GM18861 (cell line): ENCODE measurements around the gene PYGO1.
"Not testable (repeated sequence)": the region's sequence is repeated elsewhere in the genome, so short reads cannot be mapped to it uniquely, and the experiment has no call there.

ENCODE experiments used
- ATAC-seq: cut with Tn5 transposase; IDR thresholded peaks from one replicate; pipeline ENCODE4 v1.9.1; 2021; ENCODE audit not compliant: unreplicated experiment

PYGO1 gene

DNA sequence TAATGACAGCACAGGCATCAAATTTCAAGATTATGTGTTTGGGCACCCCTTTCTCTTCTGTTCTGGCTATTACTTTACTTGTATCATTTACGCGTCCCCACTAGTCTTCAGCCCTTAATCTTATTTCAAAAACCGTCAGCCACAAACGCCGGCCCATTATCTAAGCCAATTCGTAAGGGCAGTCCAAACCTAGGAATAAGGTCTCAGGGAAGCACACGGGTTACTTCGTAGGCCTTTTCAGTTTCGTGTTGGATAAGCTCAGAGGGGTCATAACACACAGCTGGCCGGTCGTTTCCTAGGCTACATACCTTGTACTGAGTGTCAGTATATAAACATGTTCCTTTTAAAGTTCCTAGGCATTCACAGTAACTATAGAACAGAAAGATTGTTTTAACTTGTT, 75.0 kb downstream of the PYGO1 start:
- no peak for ATAC-seq

DNA sequence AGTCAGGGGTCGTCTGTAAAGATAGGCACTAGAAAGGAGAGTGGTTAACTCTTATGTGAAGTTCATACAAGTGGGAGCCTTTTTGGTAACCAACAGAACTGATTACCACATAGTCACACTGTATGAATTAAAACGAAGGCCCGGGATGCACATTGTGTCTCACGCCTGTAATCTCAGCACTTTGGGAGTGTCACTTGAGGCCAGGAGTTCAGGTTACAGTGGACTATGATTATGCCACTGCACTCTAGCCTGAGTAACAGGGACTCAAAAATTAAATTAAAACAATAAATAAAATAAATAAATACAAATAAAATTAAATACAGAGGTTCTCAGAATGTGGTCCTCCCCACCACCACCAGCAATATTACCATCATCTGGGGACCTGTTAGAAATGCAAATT, 80.6 kb downstream of the PYGO1 start:
- ATAC-seq = no peak

DNA sequence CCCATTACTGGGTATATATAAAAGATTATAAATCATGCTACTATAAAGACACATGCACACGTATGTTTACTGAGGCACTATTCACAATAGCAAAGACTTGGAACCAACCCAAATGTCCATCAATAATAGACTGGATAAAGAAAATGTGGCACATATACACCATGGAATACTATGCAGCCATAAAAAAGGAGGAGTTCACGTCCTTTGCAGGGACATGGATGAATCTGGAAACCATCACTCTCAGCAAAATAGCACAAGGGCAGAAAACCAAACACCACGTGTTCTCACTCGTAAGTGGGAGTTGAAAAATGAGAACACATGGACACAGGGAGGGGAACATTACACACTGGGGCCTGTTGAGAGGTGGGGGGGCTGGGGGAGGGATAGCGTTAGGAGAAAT, 82.7 kb downstream of the PYGO1 start:
- not testable (repeated sequence) for ATAC-seq

- ATAC-seq = no peak
Measured at GRCh38 chr15:55499151-55499550, 89.0 kb downstream of the PYGO1 start.

- ATAC-seq = peak; percentile 99
Measured at GRCh38 chr15:55498109-55498938, 89.8 kb downstream of the PYGO1 start.

DNA sequence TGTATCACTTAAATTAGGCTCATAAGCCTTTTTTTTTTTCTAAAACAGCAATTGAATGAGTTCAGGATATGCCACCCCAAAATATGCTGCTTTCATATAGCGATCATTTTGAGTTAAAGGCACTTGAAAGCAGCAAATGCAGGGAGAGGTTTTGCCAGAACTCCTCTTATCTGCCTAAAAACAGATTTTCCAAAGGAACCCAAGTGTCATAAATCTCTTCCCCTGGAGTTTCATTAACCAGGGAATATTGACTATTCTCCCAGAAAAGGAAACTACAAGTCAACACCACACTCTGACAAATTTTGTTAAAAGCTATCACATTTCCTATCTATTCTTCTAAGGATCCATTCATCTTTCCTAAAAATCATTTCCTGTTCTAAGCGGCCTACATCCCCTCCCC, 91.4 kb downstream of the PYGO1 start:
- no peak for ATAC-seq

- no peak for ATAC-seq
Measured at GRCh38 chr15:55494931-55495330, 93.2 kb downstream of the PYGO1 start.

DNA sequence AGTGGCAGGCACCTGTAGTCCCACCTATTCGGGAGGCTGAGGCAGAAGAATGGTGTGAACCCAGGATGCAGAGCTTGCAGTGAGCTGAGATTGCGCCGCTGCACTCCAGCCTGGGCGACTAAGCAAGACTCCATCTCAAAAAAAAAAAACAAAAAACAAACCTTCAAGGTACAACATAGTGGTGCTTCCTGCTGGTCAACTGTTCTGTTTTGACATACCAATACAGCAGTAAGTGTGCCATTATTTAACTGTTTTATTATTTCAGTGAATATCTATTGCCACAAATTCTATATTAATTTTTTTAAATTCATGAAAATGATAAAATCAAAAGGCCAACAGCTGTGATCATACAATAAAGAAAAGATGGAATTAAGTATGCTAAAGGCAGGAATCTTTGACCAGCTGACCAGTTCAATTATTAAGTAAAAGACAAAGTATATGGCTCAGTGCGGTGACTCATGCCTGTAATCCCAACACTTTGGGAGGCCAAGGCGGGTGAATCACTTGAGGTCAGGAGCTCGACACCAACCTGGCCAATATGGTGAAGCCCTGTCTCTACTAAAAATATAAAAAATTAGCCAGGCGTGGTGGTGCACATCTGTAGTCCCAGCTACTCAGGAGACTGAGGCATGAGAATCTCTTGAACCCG, 99.1 kb downstream of the PYGO1 start:
- not testable (repeated sequence) for ATAC-seq
